Fibroblast of the aortic adventitia (primary cell): ENCODE data around the gene SERPINF2. TPM values are rescaled to one million over a fixed set of nuclear protein-coding genes. Genes with fewer than 3 reads are reported as not detected.
A peak's percentile ranks its signal among the peaks of the same experiment; 100 is the strongest.
"Not testable (repeated sequence)": the region's sequence is repeated elsewhere in the genome, so short reads cannot be mapped to it uniquely, and the experiment has no call there.

Experiments
- DNase-seq: peaks from one replicate; pipeline ENCODE4 v3.0.0-alpha.2; 2010; ENCODE audit warnings: low read depth
- H3K4me3 ChIP-seq: 2 replicates; pipeline ENCODE4 v1.5.1; 2011; ENCODE audit warnings: low read depth, mild to moderate bottlenecking, control low read depth, low read length, moderate library complexity
- CTCF ChIP-seq: IDR thresholded peaks from 2 replicates; pipeline ENCODE4 v1.5.1; 2011; ENCODE audit warnings: mild to moderate bottlenecking, low read length, control low read depth, inconsistent platforms; ENCODE audit not compliant: insufficient read depth
- total RNA-seq: library from RNA; depleted of rRNA; stranded (reverse); fragments of >200 nt; gene quantifications from 2 replicates; pipeline ENCODE4 v1.2.3, GENCODE V29; 2012; ENCODE audit warnings: low replicate concordance

Gene SERPINF2
- total RNA-seq, 1 donor: 0.18 TPM

DNA sequence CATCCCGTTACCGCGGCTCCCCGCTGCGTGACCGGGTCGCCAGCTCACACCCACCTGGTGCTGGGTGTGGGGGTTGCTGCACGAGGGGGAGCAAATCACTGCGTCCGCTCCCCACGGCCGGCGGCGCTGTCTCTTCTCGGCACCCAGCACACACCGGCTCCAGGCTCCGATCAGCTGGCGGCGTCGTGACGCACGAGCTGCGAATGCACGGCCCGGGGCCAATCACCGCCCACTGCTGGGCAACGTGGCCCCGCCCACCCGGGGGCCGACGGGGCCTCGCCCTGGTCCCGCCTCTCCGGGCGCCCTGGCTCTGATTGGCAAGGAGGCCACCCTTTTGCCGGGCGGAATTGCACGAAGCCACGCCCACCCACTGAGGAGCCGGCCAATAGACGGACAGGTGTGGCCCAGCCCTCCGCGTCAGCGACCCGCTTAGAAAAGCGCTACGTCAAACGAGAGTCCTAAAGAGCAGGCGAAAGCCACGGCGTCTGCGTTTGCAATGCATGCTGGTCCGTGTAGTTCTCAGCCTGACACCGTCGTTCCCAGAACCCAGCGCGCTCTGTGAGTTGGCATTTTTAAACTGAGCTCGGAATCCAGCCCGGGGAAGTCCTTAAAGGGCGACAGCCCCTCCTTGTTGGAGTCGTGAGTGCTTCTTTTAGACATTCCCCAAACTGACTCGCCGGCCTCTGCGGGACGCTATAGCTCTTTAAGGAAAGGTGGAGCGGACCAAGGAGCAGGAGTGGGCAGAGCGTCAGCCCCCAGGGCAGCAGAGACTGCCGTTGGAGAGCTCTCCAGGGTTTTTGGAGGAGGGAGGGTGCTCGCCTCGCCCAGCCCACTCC is 26.4 kb upstream of the SERPINF2 start:
- peak; percentile 100 for DNase-seq
- H3K4me3 ChIP-seq: peak overlapping the region; percentile 83
- TF ChIP-seq CTCF: peak; percentile 36

DNA sequence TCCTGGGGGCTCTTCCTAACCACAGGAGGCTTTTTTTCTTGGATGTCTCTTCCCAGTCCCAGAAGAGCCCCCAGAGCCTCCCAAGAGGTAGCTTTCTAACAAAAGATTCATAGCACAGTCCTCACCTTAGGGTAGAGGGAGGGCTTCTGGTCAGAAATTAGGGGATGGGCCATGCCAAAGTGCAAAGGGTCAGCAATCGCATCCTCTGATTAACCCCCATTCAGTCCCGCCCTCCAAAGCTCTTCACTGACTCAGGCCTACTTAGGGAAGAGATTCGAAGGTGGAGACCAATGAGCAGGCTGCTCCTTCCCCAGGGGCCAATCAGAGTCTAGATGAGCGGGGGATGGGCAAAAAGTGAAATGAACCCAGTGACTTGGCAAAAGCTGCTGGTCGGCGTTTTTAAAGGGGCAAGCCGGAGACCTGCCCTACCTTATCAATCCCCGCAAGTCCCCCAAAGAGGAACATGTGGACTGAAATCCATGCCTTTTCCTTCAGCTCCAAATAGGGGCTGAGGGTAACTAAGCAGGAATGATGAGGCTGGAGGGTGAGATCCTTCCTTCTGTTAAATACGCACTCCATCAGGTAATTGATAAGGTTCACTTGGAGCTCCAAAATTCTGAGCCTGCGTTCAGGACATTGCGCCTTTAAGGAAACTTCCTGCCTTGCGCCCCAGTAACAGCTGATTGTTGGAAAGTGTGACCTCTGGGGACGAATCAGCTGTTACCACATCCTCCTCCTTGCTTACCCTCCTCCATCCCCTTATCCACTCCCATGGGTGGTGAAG is 25.6 kb upstream of the SERPINF2 start:
- H3K4me3 ChIP-seq: peak overlapping the region; percentile 83
- peak; percentile 99 for DNase-seq
- no peak for TF ChIP-seq CTCF

DNA sequence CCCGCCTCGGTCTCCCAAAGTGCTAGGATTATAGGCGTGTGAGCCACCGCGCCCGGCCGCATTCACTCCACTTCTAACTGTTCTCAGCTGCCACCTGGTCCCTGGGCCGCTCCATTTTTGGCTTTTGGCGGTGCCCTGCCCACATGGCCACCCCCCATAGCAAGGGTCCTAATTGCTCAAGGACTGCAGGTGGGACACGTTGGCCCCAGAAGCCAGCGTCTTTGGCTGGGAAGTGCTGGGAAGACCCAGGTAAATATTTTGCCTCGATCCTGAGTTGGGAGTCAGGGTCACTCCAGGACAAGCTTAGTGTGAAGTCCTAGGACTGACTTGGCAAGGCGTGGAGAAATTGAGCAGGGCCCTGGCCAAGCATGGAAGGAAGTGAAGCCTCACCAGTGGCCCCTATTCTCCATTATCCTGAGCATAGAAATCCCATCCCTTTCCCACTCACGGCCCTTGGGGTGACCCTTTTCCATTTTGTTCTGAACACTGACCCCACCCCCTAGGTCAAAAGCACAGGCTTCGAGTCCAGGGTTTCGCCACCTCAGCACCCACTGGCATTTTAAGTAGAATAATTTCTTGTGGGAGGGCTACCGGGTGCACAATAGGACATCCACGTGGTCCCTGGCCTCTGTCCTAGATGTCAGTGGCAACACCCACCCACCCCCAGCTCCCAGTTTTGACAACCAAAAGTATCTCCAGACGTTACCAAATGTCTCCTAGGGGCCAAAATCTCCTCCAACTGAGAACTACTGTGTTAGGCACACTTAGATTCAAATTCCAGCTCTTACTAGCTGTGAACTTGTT is 24.1 kb upstream of the SERPINF2 start:
- no peak overlapping the region for H3K4me3 ChIP-seq
- TF ChIP-seq CTCF: no peak
- no peak for DNase-seq

- H3K4me3 ChIP-seq: no peak overlapping the region
- peak; percentile 67 for DNase-seq
- TF ChIP-seq CTCF: peak; percentile 99
Observed at GRCh38 chr17:1720856-1721386, 21.8 kb upstream of the SERPINF2 start.

GRCh38 chr17:1722022-1722421 is 20.6 kb upstream of the SERPINF2 start:
- peak; percentile 71 for DNase-seq
- not testable (repeated sequence) for H3K4me3 ChIP-seq

DNA sequence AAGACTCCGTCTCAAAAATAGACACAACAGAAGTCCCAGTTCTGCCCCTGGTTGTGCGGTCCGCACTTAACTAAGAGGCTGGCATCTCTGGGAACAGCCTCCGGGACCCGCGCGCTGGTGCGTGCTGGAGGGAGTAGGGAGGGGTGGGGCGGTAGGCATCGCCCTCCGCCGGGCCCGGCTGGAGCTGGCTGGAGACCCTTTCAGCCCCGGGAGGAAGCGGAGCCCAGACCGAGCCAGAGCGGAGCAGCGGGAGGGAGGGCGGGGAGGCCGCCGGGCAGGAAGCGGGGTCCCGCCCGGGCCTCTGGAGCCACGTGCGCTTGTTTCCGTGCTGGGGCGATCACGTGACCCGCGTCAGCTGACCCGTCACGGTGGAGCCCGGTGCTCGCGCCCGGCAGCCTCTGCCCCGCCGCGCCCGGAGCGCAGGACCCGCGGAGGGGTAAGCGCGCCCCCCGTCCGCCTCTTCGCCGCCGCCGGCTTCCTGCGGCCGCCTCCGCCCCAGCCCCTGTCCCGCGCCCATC is 18.3 kb upstream of the SERPINF2 start, which contains the start of gene WDR81:
TSS of gene WDR81 (plus strand) at position 354 of the 518 bp plus-strand sequence. CDS start 256 bp downstream, outside the sequence.
- H3K4me3 ChIP-seq: peak within 1 kb of the TSS; percentile 73
- TF ChIP-seq CTCF: no peak
- DNase-seq: peak; percentile 84
